ENCODE measurements around the gene ATP8B4. TPM values are rescaled to one million over a fixed set of nuclear protein-coding genes. Genes with fewer than 3 reads are reported as not detected.
A peak's percentile ranks its signal among the peaks of the same experiment; 100 is the strongest.

Gene ATP8B4
- total RNA-seq, 4 donors from 2014 or later: 2.2 to 9.5 (median 3.0) TPM

GRCh38 chr15:49860101-49860500, 258.9 kb downstream of the ATP8B4 start:
- WGBS: 57% methylated on average over 8 of the region's 8 CpGs
- Histone ChIP-seq H3K4me3 (no peak overlapping the region), H3K4me1 (peaks cover 29% of the 10 kb centered on the region), H3K36me3 (no peaks in the 10 kb centered on the region), H3K27ac (peak overlapping the region; percentile 40), H3K9me3 (no peaks in the 10 kb centered on the region), H3K27me3 (no peaks in the 10 kb centered on the region)
- TF ChIP-seq CTCF (IDR thresholded peaks at IDR 0.05) (no peak), POLR2AphosphoS5 (IDR thresholded peaks at IDR 0.05) (no peak), POLR2A (IDR thresholded peaks at IDR 0.05) (no peak), EP300 (IDR thresholded peaks at IDR 0.05) (no peak)
- no peak for DNase-seq (ENCODE audit: low spot score in 2 of 2)

- 76% methylated on average over 4 of the region's 4 CpGs for WGBS
- H3K9me3 ChIP-seq: no peaks in the 10 kb centered on the region
- no peaks in the 10 kb centered on the region for H3K27me3 ChIP-seq
- H3K27ac ChIP-seq: peak overlapping the region; percentile 18
- peaks cover 20% of the 10 kb centered on the region for H3K4me1 ChIP-seq
- no peak for DNase-seq (ENCODE audit: low spot score in 2 of 2)
- no peak overlapping the region for H3K4me3 ChIP-seq
- no peaks in the 10 kb centered on the region for H3K36me3 ChIP-seq
- TF ChIP-seq EP300 (IDR thresholded peaks at IDR 0.05) (no peak), POLR2AphosphoS5 (IDR thresholded peaks at IDR 0.05) (no peak), CTCF (IDR thresholded peaks at IDR 0.05) (no peak), POLR2A (IDR thresholded peaks at IDR 0.05) (no peak)
Observed at GRCh38 chr15:49857496-49858475, 261.2 kb downstream of the ATP8B4 start.

- TF ChIP-seq CTCF (IDR thresholded peaks at IDR 0.05) (no peak), POLR2AphosphoS5 (IDR thresholded peaks at IDR 0.05) (peak; percentile 36 to 91 (median 78)), POLR2A (IDR thresholded peaks at IDR 0.05) (no peak)
- Histone ChIP-seq H3K27ac (no peak overlapping the region), H3K4me3 (no peak overlapping the region), H3K9me3 (no peaks in the 10 kb centered on the region), H3K27me3 (no peaks in the 10 kb centered on the region), H3K36me3 (no peaks in the 10 kb centered on the region), H3K4me1 (peaks cover 19% of the 10 kb centered on the region)
- 54% methylated on average over 4 of the region's 4 CpGs for WGBS
- no peak for DNase-seq (ENCODE audit: low spot score in 2 of 2)
Observed at GRCh38 chr15:49855917-49856637, 263.0 kb downstream of the ATP8B4 start.

- no peaks in the 10 kb centered on the region for H3K36me3 ChIP-seq
- WGBS: 58% methylated on average over 2 of the region's 2 CpGs
- no peak for TF ChIP-seq POLR2A (IDR thresholded peaks at IDR 0.05)
- no peak for TF ChIP-seq EP300 (IDR thresholded peaks at IDR 0.05)
- TF ChIP-seq CTCF (IDR thresholded peaks at IDR 0.05): no peak
- TF ChIP-seq POLR2AphosphoS5 (IDR thresholded peaks at IDR 0.05): no peak
Observed at GRCh38 chr15:49852756-49853155, 266.3 kb downstream of the ATP8B4 start.

GRCh38 chr15:49848807-49849206, 270.2 kb downstream of the ATP8B4 start:
- no peak for DNase-seq (ENCODE audit: low spot score in 2 of 2)
- no peak overlapping the region for H3K27ac ChIP-seq
- H3K9me3 ChIP-seq: peaks cover 4% of the 10 kb centered on the region
- H3K4me3 ChIP-seq: no peak overlapping the region
- peaks cover 8% of the 10 kb centered on the region for H3K4me1 ChIP-seq
- H3K36me3 ChIP-seq: no peaks in the 10 kb centered on the region
- no peak for TF ChIP-seq CTCF (IDR thresholded peaks at IDR 0.05)
- TF ChIP-seq EP300 (IDR thresholded peaks at IDR 0.05): no peak
- no peak for TF ChIP-seq POLR2AphosphoS5 (IDR thresholded peaks at IDR 0.05)
- no peak for TF ChIP-seq POLR2A (IDR thresholded peaks at IDR 0.05)
- 74% methylated on average over 2 of the region's 2 CpGs for WGBS
- H3K27me3 ChIP-seq: no peaks in the 10 kb centered on the region

More at GRCh38 chr15:49852756-49853155, 266.3 kb downstream of the ATP8B4 start:
- H3K4me1 ChIP-seq: peaks cover 16% of the 10 kb centered on the region
- no peaks in the 10 kb centered on the region for H3K27me3 ChIP-seq
- no peak overlapping the region for H3K4me3 ChIP-seq
- no peak for DNase-seq (ENCODE audit: low spot score in 2 of 2)
- peaks cover 4% of the 10 kb centered on the region for H3K9me3 ChIP-seq
- no peak overlapping the region for H3K27ac ChIP-seq
